ENCODE measurements around the gene USP43. TPM values are rescaled to one million over a fixed set of nuclear protein-coding genes. Genes with fewer than 3 reads are reported as not detected.

The USP43 gene
- total and polyA plus RNA-seq, 2 experiments from 2014 or later, result 0.08 TPM; not detected in 1

DNA sequence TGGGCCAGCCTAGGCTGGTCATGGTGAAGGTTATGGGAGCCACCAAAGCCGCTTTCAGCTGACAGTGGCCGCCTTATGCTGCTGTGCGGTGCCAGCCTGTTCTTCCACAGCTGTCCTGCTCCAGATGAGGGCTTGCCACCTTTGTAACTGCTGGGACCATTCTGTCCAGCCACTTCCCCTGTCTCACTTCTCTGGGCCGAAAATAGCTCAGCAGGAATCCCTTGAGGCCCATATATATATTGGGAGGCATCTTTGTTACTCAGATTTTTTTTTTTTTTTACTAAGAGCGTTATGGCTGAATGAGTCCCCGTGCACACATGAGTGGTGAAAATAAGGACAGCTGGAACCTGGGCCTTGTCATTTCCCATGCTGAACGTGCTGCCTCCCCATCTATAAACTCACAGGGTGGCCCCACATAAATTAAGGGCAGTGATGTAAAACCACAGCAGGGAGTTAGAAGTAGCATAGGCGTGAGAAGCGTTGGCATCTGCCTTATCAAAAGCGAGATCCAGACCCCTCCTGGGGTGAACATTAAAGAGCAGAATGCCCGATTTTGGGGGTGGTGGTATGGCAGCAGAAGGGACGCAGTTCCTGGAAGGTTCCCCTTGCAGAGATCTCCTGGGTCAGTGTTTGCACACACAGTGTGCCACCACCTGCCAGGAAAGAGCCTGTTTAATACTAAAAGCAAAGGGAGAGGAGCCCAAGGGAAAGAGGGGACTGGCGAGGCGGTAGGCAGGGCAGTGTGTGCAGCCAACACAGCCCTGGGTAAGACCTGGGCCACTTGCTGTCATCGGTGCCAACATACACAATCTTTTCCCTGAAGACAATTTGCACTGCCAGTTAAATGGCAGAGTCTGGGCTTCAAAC, 57.8 kb downstream of the USP43 start:
- H3F3A ChIP-seq (ENCODE audit: insufficient read depth), result no peaks in the 10 kb centered on the region
- no peaks in the 10 kb centered on the region for H3K36me3 ChIP-seq (ENCODE audit: low read depth)
- H3K9ac ChIP-seq, result no peak overlapping the region
- no peak overlapping the region for H3K4me3 ChIP-seq
- H3K79me2 ChIP-seq (ENCODE audit: insufficient read depth), result no peaks in the 10 kb centered on the region
- in situ Hi-C loops (cut with MboI), result no loop called here
- H2AFZ ChIP-seq, result no peak overlapping the region
- H3K4me2 ChIP-seq (ENCODE audit: unreplicated experiment), result no peak overlapping the region
- H3K4me1 ChIP-seq (ENCODE audit: insufficient read depth), result no peaks in the 10 kb centered on the region
- H3K27me3 ChIP-seq (replicated peaks; ENCODE audit: insufficient read depth), result no peaks in the 10 kb centered on the region
- 61% methylated on average over 15 of the region's 15 CpGs for WGBS, 2 experiments (ENCODE audit: low coverage in 1 of 2, low lambda C conversion rate in 2 of 2, missing lambda C conversion rate in 2 of 2)
- no peak for DNase-seq
- no peak overlapping the region for H3K27ac ChIP-seq
- H3K9me3 ChIP-seq (ENCODE audit: low read depth), result no peaks in the 10 kb centered on the region
- no peaks in the 10 kb centered on the region for H4K20me1 ChIP-seq (ENCODE audit: insufficient read depth)
- TF ChIP-seq EZH2 (IDR thresholded peaks at IDR 0.05; ENCODE audit: insufficient read depth, poor library complexity, severe bottlenecking) (no peak), EZH2phosphoT487 (IDR thresholded peaks at IDR 0.05; ENCODE audit: insufficient read depth, low read depth) (no peak)
- no peaks in the 10 kb centered on the region for H3K9me2 ChIP-seq (ENCODE audit: insufficient read depth)

DNA sequence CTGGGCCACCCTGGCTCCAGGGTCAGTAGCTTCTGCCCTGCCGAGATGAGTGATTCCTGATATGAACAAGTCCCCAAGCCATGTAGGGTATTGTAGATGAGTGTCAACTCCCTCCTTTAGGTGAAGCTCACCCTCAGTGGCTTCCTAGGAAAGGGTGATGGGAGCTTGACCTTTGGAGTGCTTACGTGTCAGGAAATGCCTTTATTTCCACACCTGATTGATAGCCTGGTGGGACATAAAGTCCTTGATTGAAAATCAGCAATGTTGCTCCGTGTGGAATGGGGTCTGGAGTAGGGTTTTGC, 58.4 kb downstream of the USP43 start:
- no peak overlapping the region for H3K9ac ChIP-seq
- H3K36me3 ChIP-seq (ENCODE audit: low read depth), result no peaks in the 10 kb centered on the region
- no peaks in the 10 kb centered on the region for H3K9me2 ChIP-seq (ENCODE audit: insufficient read depth)
- H2AFZ ChIP-seq, result no peak overlapping the region
- H4K20me1 ChIP-seq (ENCODE audit: insufficient read depth), result no peaks in the 10 kb centered on the region
- no peaks in the 10 kb centered on the region for H3K9me3 ChIP-seq (ENCODE audit: low read depth)
- H3K4me3 ChIP-seq, result no peak overlapping the region
- WGBS, 2 experiments (ENCODE audit: low coverage in 1 of 2, low lambda C conversion rate in 2 of 2, missing lambda C conversion rate in 2 of 2), result 48 to 58% methylated on average over 3 of the region's 3 CpGs
- no peaks in the 10 kb centered on the region for H3K79me2 ChIP-seq (ENCODE audit: insufficient read depth)
- no peaks in the 10 kb centered on the region for H3K4me1 ChIP-seq (ENCODE audit: insufficient read depth)
- TF ChIP-seq EZH2phosphoT487 (IDR thresholded peaks at IDR 0.05; ENCODE audit: insufficient read depth, low read depth) (no peak), EZH2 (IDR thresholded peaks at IDR 0.05; ENCODE audit: insufficient read depth, poor library complexity, severe bottlenecking) (no peak)
- H3F3A ChIP-seq (ENCODE audit: insufficient read depth), result no peaks in the 10 kb centered on the region
- DNase-seq, result no peak
- H3K4me2 ChIP-seq (ENCODE audit: unreplicated experiment), result no peak overlapping the region
- in situ Hi-C loops (cut with MboI), result no loop called here
- no peaks in the 10 kb centered on the region for H3K27me3 ChIP-seq (replicated peaks; ENCODE audit: insufficient read depth)
- no peak overlapping the region for H3K27ac ChIP-seq

DNA sequence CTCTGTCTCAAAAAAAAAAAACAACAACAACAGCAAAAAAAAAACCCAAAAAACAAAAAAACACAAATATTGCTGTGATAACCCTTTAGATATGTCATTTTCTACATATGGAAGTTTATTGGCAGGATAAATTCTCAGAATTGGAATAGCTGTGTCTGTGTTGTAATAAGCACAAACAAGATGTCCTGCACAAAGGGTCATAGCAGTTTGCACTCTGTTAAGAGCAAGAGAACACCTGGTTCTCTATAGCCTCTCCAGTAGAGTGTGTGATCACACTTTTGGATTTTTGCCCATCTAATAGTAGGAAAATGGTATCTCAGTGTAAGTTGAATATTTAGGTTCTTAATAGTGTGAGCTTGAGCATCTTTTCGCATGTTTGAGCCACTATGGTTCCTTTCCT, 60.4 kb downstream of the USP43 start:
- Histone ChIP-seq H3K36me3 (ENCODE audit: low read depth) (no peaks in the 10 kb centered on the region), H3K9me3 (ENCODE audit: low read depth) (no peaks in the 10 kb centered on the region), H3K27ac (no peak overlapping the region), H3K4me3 (no peak overlapping the region), H3K27me3 (replicated peaks; ENCODE audit: insufficient read depth) (no peaks in the 10 kb centered on the region), H3K9ac (no peak overlapping the region), H3K9me2 (ENCODE audit: insufficient read depth) (no peaks in the 10 kb centered on the region), H3F3A (ENCODE audit: insufficient read depth) (no peaks in the 10 kb centered on the region), H3K4me2 (ENCODE audit: unreplicated experiment) (no peak overlapping the region), H3K79me2 (ENCODE audit: insufficient read depth) (no peaks in the 10 kb centered on the region), H3K4me1 (ENCODE audit: insufficient read depth) (no peaks in the 10 kb centered on the region), H2AFZ (no peak overlapping the region), H4K20me1 (ENCODE audit: insufficient read depth) (no peaks in the 10 kb centered on the region)
- no peak for TF ChIP-seq EZH2phosphoT487 (IDR thresholded peaks at IDR 0.05; ENCODE audit: insufficient read depth, low read depth)
- no peak for TF ChIP-seq EZH2 (IDR thresholded peaks at IDR 0.05; ENCODE audit: insufficient read depth, poor library complexity, severe bottlenecking)
- in situ Hi-C loops (cut with MboI), result no loop called here
- WGBS, 2 experiments (ENCODE audit: low coverage in 1 of 2, low lambda C conversion rate in 2 of 2, missing lambda C conversion rate in 2 of 2), result 52 to 79% methylated on average over 1 of the region's 1 CpG
- DNase-seq, result no peak

DNA sequence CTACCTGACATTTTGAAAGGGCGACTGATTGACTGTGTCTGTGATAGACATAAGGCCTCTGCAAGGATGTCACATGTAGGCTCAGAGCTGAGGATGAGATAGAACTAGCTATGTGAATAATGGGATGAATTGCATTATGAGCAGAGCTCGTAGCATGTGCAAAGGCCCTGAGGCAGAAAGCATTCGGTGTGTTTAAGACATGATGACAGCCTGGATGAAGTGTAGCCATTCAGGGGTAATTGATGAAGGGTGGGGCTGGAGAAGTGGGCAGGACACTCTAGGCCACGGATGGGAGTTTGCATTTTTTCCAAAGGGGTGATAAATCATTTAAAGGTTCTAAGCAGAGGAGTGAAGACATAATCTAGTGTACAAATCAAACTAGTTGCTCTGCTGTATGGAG, 62.6 kb downstream of the USP43 start:
- Histone ChIP-seq H3K4me1 (ENCODE audit: insufficient read depth) (no peaks in the 10 kb centered on the region), H3K36me3 (ENCODE audit: low read depth) (no peaks in the 10 kb centered on the region), H3K27ac (no peak overlapping the region), H3K9ac (no peak overlapping the region), H3K27me3 (replicated peaks; ENCODE audit: insufficient read depth) (no peaks in the 10 kb centered on the region), H3F3A (ENCODE audit: insufficient read depth) (no peaks in the 10 kb centered on the region), H3K79me2 (ENCODE audit: insufficient read depth) (no peaks in the 10 kb centered on the region), H2AFZ (no peak overlapping the region), H3K4me3 (no peak overlapping the region), H3K9me3 (ENCODE audit: low read depth) (no peaks in the 10 kb centered on the region), H4K20me1 (ENCODE audit: insufficient read depth) (no peaks in the 10 kb centered on the region), H3K4me2 (ENCODE audit: unreplicated experiment) (no peak overlapping the region), H3K9me2 (ENCODE audit: insufficient read depth) (no peaks in the 10 kb centered on the region)
- TF ChIP-seq EZH2 (IDR thresholded peaks at IDR 0.05; ENCODE audit: insufficient read depth, poor library complexity, severe bottlenecking), result no peak
- TF ChIP-seq EZH2phosphoT487 (IDR thresholded peaks at IDR 0.05; ENCODE audit: insufficient read depth, low read depth), result no peak
- in situ Hi-C loops (cut with MboI), result no loop called here
- WGBS, 2 experiments (ENCODE audit: low coverage in 1 of 2, low lambda C conversion rate in 2 of 2, missing lambda C conversion rate in 2 of 2), result 41 to 48% methylated on average over 4 of the region's 4 CpGs
- no peak for DNase-seq
